Subcutaneous abdominal adipose tissue (tissue), 5 donors: Measurements from ENCODE around the gene TOP3A.

Experiments used
- H3K27ac ChIP-seq: one replicate; pipeline ENCODE4 v1.7.0; 2013; ENCODE audit warnings: low read depth, mild to moderate bottlenecking, inconsistent platforms, low read length, moderate library complexity
- H3K27me3 ChIP-seq, 5 donors: one replicate each; pipeline ENCODE4 v1.7.0; 2013; ENCODE audit warnings: low read length in 5 of 5, inconsistent platforms in 1 of 5; ENCODE audit not compliant: control insufficient read depth in 5 of 5, insufficient read depth in 4 of 5
- H3K36me3 ChIP-seq, 5 donors: one replicate each; pipeline ENCODE4 v1.7.0; 2013; ENCODE audit warnings: low read length in 5 of 5; ENCODE audit not compliant: control insufficient read depth in 5 of 5, insufficient read depth in 5 of 5
- H3K4me1 ChIP-seq, 5 donors: one replicate each; pipeline ENCODE4 v1.7.0; 2013; ENCODE audit warnings: low read length in 5 of 5, mild to moderate bottlenecking in 3 of 5, moderate library complexity in 1 of 5; ENCODE audit not compliant: control insufficient read depth in 5 of 5, insufficient read depth in 5 of 5
- H3K4me3 ChIP-seq, 5 donors: one replicate each; pipeline ENCODE4 v1.7.0; 2013; ENCODE audit warnings: low read length in 5 of 5, low read depth in 1 of 5
- H3K9ac ChIP-seq, 5 donors: one replicate each; pipeline ENCODE4 v1.7.0; 2013; ENCODE audit warnings: low read length in 5 of 5, mild to moderate bottlenecking in 4 of 5, moderate library complexity in 3 of 5
- H3K9me3 ChIP-seq, 5 donors: one replicate each; pipeline ENCODE4 v1.7.0; 2013; ENCODE audit warnings: low read length in 5 of 5; ENCODE audit not compliant: control insufficient read depth in 5 of 5
- donor health status: healthy.
- donor health status: healthy.
- donor health status: healthy.
- donor health status: healthy.
- donor health status: healthy.

The TOP3A gene

DNA sequence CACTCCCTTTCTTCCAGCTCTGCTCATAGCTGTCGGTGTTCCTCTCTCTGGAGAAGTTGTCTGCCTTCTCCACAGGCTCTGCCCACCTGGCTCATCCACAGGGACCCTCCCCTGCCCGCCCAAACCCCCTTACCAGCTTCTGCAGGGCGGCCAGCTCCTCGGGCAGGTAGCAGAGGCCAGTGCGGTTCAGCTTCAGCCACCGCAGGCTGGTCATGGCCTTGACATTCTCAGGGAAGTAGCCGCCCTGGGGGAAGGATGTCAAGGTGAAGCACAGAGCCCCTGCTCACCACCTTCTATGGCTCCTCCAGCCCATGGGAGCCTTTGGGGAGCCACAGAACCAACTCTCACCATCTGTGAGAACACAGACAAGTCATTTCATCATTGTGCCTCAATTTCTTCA lies 58.0 kb downstream of the TOP3A start:
- Histone ChIP-seq H3K9ac (peak overlapping the region in 4 of 5 donors; percentile 81 to 95 (median 92)), H3K36me3 (peaks cover 0 to 50% (median 49%) of the 10 kb centered on the region in 5 donors)

DNA sequence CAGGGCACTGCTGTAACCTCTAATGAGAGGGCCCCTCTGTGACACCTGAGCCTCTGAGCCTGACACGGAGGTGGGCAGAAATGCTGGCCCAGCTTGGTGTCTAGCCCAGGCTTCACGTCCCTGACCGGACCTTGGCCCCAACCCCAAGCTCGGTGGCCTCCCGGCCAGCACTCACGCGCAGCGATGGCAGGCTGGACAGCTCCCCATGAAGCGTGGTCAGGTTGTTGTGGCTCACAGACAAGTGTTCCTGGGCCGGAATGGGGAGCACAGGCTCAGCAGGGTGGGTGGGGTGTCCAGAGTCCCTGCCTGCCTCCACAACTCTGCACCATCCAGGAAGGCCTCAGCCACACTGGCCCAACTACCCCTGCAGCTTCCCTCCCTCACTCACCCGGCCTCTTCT lies 58.4 kb downstream of the TOP3A start:
- Histone ChIP-seq H3K36me3 (peaks cover 0 to 55% (median 53%) of the 10 kb centered on the region in 5 donors), H3K27ac (no peak overlapping the region), H3K4me3 (no peak overlapping the region), H3K4me1 (peaks cover 5 to 39% (median 36%) of the 10 kb centered on the region in 5 donors), H3K9ac (peak overlapping the region in 1 of 5 donors; percentile 90), H3K9me3 (no peaks in the 10 kb centered on the region), H3K27me3 (no peaks in the 10 kb centered on the region)

More for the DNA sequence above, 58.0 kb downstream of the TOP3A start:
- H3K27me3 ChIP-seq, result no peaks in the 10 kb centered on the region
- H3K4me3 ChIP-seq, result peak overlapping the region in 4 of 5 donors; percentile 83 to 92 (median 89)
- H3K9me3 ChIP-seq, result no peaks in the 10 kb centered on the region
- H3K27ac ChIP-seq, result peak overlapping the region; percentile 96
- peaks cover 5 to 44% (median 41%) of the 10 kb centered on the region in 5 donors for H3K4me1 ChIP-seq

DNA sequence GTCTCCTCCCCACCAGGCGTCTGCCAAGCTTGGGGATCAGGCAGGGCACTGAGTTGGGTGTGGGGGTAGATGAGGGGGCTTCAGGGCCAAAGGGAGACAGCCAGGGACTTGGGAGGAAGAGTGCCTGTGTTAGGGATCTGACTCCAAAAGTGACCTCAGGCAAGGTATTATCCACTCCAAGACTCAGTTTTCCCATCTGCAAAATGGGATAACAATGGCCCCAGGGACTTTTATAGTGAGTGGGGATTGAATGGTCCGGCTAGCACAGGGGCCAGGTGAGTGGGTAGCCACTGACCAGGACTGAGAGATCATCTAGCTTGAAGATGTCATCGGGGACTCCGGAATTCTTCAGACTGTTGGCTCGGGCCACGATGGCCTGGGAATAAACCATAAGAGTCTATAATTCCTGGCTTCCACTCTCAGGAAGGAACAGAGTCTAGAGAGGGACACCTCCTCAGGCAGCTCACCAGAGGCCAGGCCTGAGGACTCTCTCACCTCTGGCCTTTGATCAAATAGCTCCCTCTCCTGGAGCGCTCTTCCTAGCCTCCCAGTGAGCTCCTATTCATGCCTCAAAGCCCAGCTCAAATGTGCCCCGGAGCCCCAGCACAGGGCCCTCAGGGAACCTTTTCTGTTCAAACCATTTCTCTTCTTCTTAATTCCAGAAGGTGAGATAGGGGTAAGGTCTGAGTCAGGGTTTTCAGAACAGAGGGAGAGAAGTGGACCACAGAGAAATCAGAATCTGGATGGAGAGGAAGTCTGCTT lies 59.7 kb downstream of the TOP3A start:
- peaks cover 5 to 30% (median 29%) of the 10 kb centered on the region in 5 donors for H3K4me1 ChIP-seq
- H3K27me3 ChIP-seq, result no peaks in the 10 kb centered on the region
- H3K36me3 ChIP-seq, result peaks cover 0 to 67% (median 66%) of the 10 kb centered on the region in 5 donors
- no peak overlapping the region for H3K4me3 ChIP-seq
- H3K9ac ChIP-seq, result no peak overlapping the region
- no peaks in the 10 kb centered on the region for H3K9me3 ChIP-seq
- H3K27ac ChIP-seq, result no peak overlapping the region

DNA sequence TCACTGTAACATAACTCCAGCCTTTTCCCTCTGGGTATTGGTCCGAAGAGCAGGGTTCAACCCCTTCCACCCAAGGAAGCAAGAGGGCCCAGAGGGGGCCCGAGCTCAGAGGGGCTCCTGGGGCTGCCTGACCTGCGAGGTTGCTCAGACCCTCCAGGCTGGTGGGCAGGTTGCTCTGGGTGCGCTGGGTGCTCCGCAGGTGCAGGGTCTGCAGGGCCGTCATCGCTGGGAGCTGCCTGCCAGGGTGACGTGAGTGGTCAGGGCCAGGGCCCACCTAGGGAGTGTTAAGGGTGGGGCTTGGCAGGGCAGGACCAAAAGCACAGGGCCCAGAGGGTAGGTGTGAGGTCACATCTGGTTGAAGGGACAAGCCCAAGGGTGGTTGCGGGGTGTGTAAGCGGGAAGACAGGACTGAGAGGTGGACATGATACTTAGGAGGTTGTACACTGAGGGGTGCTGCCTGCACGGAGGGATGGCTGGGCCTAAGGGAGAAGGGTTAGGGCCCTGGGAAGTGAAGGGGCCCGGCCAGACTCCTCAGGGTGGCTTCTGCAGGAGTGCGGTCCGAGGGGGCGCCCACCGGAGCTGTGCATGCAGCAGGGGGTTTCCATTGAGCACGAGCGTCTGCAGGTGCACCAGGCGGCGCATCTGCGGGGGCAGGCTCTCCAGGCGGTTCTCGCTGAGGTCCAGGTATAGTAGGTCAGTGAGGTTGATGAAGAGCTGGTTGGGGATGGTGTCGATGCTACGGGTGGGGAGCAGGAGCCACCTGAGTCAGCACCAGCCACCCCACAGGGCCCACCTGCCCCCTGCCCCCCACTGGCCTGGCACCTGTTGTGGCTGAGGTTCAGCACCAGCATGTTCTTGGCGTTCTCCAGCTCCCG lies 60.6 kb downstream of the TOP3A start:
- Histone ChIP-seq H3K9me3 (no peaks in the 10 kb centered on the region), H3K36me3 (peaks cover 0 to 74% (median 71%) of the 10 kb centered on the region in 5 donors), H3K9ac (no peak overlapping the region), H3K27ac (no peak overlapping the region), H3K4me3 (no peak overlapping the region), H3K4me1 (peaks cover 5 to 24% (median 24%) of the 10 kb centered on the region in 5 donors), H3K27me3 (no peaks in the 10 kb centered on the region)

- peaks cover 0 to 83% (median 78%) of the 10 kb centered on the region in 5 donors for H3K36me3 ChIP-seq
- H3K9ac ChIP-seq, result no peak overlapping the region
- no peak overlapping the region for H3K27ac ChIP-seq
- H3K4me1 ChIP-seq, result peaks cover 5 to 28% (median 27%) of the 10 kb centered on the region in 5 donors
- H3K4me3 ChIP-seq, result no peak overlapping the region
- no peaks in the 10 kb centered on the region for H3K9me3 ChIP-seq
- no peaks in the 10 kb centered on the region for H3K27me3 ChIP-seq
Observed at GRCh38 chr17:18253187-18253884, 61.5 kb downstream of the TOP3A start.

DNA sequence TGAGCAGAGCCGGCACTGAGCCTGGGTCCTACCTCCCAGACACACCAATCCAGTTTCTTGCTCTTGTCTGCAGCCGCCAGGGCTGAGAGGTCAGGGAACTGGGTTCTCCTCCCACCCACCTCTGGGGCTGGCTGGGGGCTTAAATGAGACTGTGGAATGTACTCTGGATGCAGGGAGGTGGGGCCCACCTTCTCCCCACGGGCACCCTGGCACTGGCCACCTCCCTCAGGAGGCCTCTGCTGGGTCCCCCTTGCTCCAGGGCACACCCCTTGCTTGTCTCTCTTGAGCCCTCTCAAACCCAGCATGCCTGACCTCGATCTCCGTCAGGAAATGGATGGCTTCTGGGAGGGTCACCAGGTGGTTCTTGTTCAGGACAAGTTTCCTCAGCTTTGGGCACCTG lies 62.6 kb downstream of the TOP3A start:
- H3K4me1 ChIP-seq, result peaks cover 10 to 32% (median 31%) of the 10 kb centered on the region in 5 donors
- H3K9me3 ChIP-seq, result no peaks in the 10 kb centered on the region
- no peaks in the 10 kb centered on the region for H3K27me3 ChIP-seq
- no peak overlapping the region for H3K27ac ChIP-seq
- H3K9ac ChIP-seq, result no peak overlapping the region
- no peak overlapping the region for H3K4me3 ChIP-seq
- H3K36me3 ChIP-seq, result peaks cover 0 to 95% (median 87%) of the 10 kb centered on the region in 5 donors

DNA sequence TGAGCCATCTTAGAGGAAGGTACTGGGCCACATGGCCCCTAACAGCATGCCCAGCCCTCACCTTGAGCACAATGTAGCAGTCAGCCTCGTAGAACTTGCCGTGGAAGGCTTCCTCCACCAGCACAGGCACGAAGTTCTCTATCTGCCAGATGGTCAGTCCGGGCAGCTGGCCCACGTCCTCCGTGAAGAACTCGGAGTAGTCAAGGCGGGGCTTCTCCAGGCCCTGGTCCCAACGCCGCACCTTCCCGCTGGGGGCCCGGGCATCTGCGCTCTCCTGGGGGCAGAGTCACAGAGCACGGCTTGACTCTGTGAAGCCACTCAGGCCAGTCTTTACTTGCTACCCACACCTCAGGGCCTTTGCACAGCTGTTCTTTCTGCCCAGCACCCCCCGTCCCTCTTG lies 63.6 kb downstream of the TOP3A start:
- Histone ChIP-seq H3K9me3 (no peaks in the 10 kb centered on the region), H3K27ac (no peak overlapping the region), H3K4me3 (no peak overlapping the region), H3K4me1 (peaks cover 3 to 24% (median 21%) of the 10 kb centered on the region in 5 donors), H3K27me3 (no peaks in the 10 kb centered on the region), H3K9ac (no peak overlapping the region), H3K36me3 (peaks cover 0 to 98% (median 89%) of the 10 kb centered on the region in 5 donors)

- Histone ChIP-seq H3K9me3 (no peaks in the 10 kb centered on the region), H3K4me3 (no peak overlapping the region), H3K36me3 (peaks cover 0 to 98% (median 89%) of the 10 kb centered on the region in 5 donors), H3K27ac (no peak overlapping the region), H3K27me3 (no peaks in the 10 kb centered on the region), H3K9ac (no peak overlapping the region), H3K4me1 (peaks cover 3 to 23% (median 20%) of the 10 kb centered on the region in 5 donors)
Observed at GRCh38 chr17:18250708-18251107, 64.1 kb downstream of the TOP3A start.

DNA sequence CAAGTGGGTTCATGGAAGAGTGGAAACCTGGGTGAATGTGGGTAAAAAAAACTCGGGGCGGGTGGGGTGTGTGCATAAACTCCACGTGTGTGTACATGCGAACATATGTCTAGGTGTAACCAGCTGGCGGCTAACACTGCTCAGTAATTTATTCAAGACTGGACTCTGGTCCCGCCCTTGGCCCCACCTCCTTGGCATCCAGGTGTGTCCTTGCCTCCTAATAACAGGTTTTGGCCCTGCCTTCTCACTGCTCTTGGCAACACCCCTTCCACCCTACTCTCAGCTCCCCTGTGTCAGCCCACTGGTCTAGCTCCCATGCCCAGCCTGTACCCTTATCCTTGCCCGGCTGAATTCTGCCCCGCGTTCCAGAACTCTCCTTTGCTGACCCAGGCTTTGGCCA lies 64.5 kb downstream of the TOP3A start:
- Histone ChIP-seq H3K27me3 (no peaks in the 10 kb centered on the region), H3K9me3 (no peaks in the 10 kb centered on the region), H3K4me1 (peaks cover 3 to 23% (median 20%) of the 10 kb centered on the region in 5 donors), H3K4me3 (no peak overlapping the region), H3K36me3 (peaks cover 0 to 98% (median 89%) of the 10 kb centered on the region in 5 donors), H3K9ac (no peak overlapping the region), H3K27ac (no peak overlapping the region)
